Measurements from ENCODE around the gene UBE4A. TPM values are rescaled to one million over a fixed set of nuclear protein-coding genes. Genes with fewer than 3 reads are reported as not detected.

UBE4A gene
- total and polyA plus RNA-seq, 8 donors = 3.5 to 68.8 (median 25.7) TPM

GRCh38 chr11:118406599-118407166 lies 47.3 kb downstream of the UBE4A start:
- Histone ChIP-seq H3K27me3 (no peaks in the 10 kb centered on the region), H3K4me1 (peaks cover 14 to 67% (median 32%) of the 10 kb centered on the region in 4 donors), H3K9me3 (no peaks in the 10 kb centered on the region), H3K4me3 (no peak overlapping the region), H3K27ac (no peak overlapping the region), H3K36me3 (peaks cover 19 to 61% (median 52%) of the 10 kb centered on the region in 4 donors)
- TF ChIP-seq, protein P1, sequence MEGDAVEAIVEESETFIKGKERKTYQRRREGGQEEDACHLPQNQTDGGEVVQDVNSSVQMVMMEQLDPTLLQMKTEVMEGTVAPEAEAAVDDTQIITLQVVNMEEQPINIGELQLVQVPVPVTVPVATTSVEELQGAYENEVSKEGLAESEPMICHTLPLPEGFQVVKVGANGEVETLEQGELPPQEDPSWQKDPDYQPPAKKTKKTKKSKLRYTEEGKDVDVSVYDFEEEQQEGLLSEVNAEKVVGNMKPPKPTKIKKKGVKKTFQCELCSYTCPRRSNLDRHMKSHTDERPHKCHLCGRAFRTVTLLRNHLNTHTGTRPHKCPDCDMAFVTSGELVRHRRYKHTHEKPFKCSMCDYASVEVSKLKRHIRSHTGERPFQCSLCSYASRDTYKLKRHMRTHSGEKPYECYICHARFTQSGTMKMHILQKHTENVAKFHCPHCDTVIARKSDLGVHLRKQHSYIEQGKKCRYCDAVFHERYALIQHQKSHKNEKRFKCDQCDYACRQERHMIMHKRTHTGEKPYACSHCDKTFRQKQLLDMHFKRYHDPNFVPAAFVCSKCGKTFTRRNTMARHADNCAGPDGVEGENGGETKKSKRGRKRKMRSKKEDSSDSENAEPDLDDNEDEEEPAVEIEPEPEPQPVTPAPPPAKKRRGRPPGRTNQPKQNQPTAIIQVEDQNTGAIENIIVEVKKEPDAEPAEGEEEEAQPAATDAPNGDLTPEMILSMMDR (IDR thresholded peaks at IDR 0.05) = no peak
- TF ChIP-seq POLR2AphosphoS5 (IDR thresholded peaks at IDR 0.05) = no peak
- intact Hi-C loops (cut with DNase I; ENCODE audit: low total_unique reads) = loop anchor here (10.0 kb wide), 1 partner anchor 78 kb away; no protein-coding TSS in a partner anchor
- peak in 1 of 2 donors; percentile 39 for DNase-seq
- WGBS, 5 donors = 62 to 71% (median 68%) methylated on average over 7 of the region's 7 CpGs

GRCh38 chr11:118410055-118410745 lies 50.8 kb downstream of the UBE4A start:
- intact Hi-C loops (cut with DNase I; ENCODE audit: low total_unique reads) = no loop called here
- no peaks in the 10 kb centered on the region for H3K9me3 ChIP-seq
- peak overlapping the region in 1 of 5 donors; percentile 29 for H3K27ac ChIP-seq
- H3K4me3 ChIP-seq = no peak overlapping the region
- H3K27me3 ChIP-seq = no peaks in the 10 kb centered on the region
- peaks cover 19 to 73% (median 65%) of the 10 kb centered on the region in 4 donors for H3K36me3 ChIP-seq
- 70 to 72% (median 71%) methylated on average over 7 of the region's 7 CpGs for WGBS, 5 donors
- no peak for DNase-seq
- H3K4me1 ChIP-seq = peaks cover 0 to 36% (median 8%) of the 10 kb centered on the region in 4 donors
- TF ChIP-seq POLR2A (IDR thresholded peaks at IDR 0.05) (no peak), POLR2AphosphoS5 (IDR thresholded peaks at IDR 0.05) (no peak), EP300 (IDR thresholded peaks at IDR 0.05) (no peak)
- TF ChIP-seq, protein P1 (IDR thresholded peaks at IDR 0.05) = no peak

DNA sequence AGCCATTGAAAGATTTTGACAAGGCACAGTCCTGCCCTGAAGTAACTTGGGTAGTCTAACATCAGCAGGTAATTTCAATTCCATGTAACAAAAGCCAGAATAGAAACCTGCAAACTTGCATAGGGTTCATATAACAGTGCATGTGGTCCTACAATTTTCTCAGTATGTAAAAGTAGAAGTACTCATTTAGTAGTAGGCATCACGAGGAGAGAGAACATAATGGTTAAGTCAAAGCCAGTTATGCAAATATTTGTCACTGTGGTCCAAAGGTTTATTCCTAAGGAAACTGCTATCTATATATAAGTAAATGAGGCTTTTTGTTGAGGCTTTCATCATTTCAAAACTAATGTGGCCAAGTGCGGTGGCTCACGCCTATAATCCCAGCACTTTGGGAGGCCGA lies 52.1 kb downstream of the UBE4A start:
- no peaks in the 10 kb centered on the region for H3K9me3 ChIP-seq
- no peak overlapping the region for H3K27ac ChIP-seq
- TF ChIP-seq POLR2AphosphoS5 (IDR thresholded peaks at IDR 0.05) (no peak), POLR2A (IDR thresholded peaks at IDR 0.05) (no peak), EP300 (IDR thresholded peaks at IDR 0.05) (no peak)
- TF ChIP-seq, protein P1 (IDR thresholded peaks at IDR 0.05) = no peak
- 60 to 80% (median 72%) methylated on average over 4 of the region's 4 CpGs for WGBS, 5 donors
- H3K4me1 ChIP-seq = peaks cover 0 to 34% (median 8%) of the 10 kb centered on the region in 4 donors
- H3K27me3 ChIP-seq = no peaks in the 10 kb centered on the region
- intact Hi-C loops (cut with DNase I; ENCODE audit: low total_unique reads) = no loop called here
- DNase-seq = peak in 1 of 2 donors; percentile 5
- no peak overlapping the region for H3K4me3 ChIP-seq
- peaks cover 15 to 60% (median 56%) of the 10 kb centered on the region in 4 donors for H3K36me3 ChIP-seq

GRCh38 chr11:118412921-118413320 lies 53.5 kb downstream of the UBE4A start:
- H3K27ac ChIP-seq = no peak overlapping the region
- H3K4me1 ChIP-seq = peaks cover 0 to 27% (median 8%) of the 10 kb centered on the region in 4 donors
- WGBS, 5 donors = 48 to 81% (median 62%) methylated on average over 1 of the region's 1 CpG
- H3K36me3 ChIP-seq = peaks cover 5 to 46% (median 42%) of the 10 kb centered on the region in 4 donors
- no peaks in the 10 kb centered on the region for H3K27me3 ChIP-seq
- no peaks in the 10 kb centered on the region for H3K9me3 ChIP-seq
- no peak for DNase-seq
- intact Hi-C loops (cut with DNase I; ENCODE audit: low total_unique reads) = no loop called here
- TF ChIP-seq POLR2AphosphoS5 (IDR thresholded peaks at IDR 0.05) = no peak
- TF ChIP-seq, protein P1 (IDR thresholded peaks at IDR 0.05) = no peak
- no peak for TF ChIP-seq EP300 (IDR thresholded peaks at IDR 0.05)
- TF ChIP-seq POLR2A (IDR thresholded peaks at IDR 0.05) = no peak
- H3K4me3 ChIP-seq = no peak overlapping the region
